HG02642 (cell line): Measurements from ENCODE around the gene ZNRF4.

ENCODE experiments used
- ATAC-seq: cut with Tn5 transposase; IDR thresholded peaks from one replicate; pipeline ENCODE4 v1.9.1; 2021; ENCODE audit warnings: mild to moderate bottlenecking; ENCODE audit not compliant: unreplicated experiment, poor library complexity

Gene ZNRF4

DNA sequence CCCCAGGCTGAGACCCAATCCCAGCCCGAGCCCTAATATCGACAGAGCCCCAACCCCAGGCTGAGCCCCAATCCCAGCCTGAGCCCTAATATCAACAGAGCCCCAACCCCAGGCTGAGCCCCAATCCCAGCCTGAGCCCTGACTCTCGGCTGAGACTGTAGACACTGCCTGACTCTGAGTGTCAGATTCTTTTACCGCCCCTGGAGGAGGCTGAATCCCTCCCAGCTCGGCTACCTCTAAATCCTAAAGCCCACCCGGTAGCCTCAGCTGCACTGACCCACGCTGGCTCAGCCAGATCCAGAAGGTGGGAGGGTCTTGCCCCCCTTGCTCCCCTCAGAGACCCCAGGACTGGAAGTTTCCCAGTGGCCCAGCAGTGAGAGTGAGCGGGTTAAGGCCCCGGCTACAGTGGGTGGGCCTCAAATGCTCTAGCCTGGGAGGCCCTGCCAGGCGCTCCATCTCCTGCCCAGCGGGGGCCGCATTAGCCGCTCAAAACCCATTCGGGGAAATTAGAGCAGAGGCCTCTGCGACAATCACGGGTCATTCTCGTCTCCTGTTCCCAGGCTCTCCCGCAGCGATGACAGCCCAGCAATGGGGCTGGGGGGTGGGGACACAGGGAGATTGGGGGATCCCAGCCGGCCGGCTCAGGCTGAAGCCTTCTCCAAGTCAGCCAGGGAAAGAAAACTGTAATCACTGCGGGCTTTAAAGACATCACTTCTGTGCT lies 43.8 kb downstream of the ZNRF4 start:
- no peak for ATAC-seq

DNA sequence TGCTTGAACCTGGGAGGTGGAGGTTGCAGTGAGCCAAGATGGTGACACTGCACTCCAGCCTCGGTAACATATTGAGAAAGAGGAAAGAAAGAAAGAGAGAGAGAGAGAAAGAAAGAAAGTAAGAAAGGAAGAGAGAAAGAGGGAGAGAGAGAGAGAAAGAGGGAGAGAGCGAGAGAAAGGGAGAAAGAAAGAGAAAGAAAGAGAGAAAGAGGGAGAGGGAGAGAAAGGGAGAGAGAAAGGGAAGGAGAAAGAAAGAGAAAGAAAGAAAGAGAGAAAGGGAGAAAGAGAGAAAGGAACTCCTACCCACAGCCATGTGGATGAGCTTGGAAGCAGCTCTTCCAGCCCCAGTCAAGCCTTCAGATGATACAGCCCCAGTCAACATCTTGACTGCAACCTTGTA lies 46.7 kb downstream of the ZNRF4 start:
- ATAC-seq = no peak

GRCh38 chr19:5503598-5503997 lies 48.4 kb downstream of the ZNRF4 start:
- ATAC-seq = no peak

DNA sequence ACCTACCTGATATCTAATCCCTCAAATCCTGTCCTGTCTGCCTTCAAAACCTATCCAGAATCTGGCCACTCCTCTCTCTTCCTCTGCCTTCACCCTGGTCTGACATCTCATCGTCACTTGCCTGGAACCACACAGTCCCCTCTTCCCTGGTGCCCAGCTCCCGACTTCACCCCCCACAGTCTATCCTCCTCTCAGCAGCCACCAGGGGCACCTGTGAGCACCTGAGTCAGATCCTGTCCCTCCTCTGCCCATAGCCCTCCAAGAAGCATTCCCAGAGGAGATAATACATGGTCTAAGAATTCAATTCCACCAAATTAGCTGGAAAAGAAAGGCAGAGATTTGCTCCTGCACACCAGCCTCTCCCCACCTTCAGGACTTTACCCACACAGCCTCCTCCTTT lies 48.9 kb downstream of the ZNRF4 start:
- ATAC-seq = no peak
